Left kidney (tissue), 2 donors: ENCODE results near the gene FOXC1. TPM values are rescaled to one million over a fixed set of nuclear protein-coding genes. Genes with fewer than 3 reads are reported as not detected.

Source experiments
- DNase-seq: peaks from one replicate; pipeline ENCODE4 v3.0.0-alpha.2; 2013
- polyA plus RNA-seq: library from polyadenylated mRNA; unstranded; fragments of 120-200 nt; gene quantifications from one replicate; pipeline ENCODE4 v1.2.1, GENCODE V29; 2013; ENCODE audit not compliant: insufficient read length

FOXC1 gene
- polyA plus RNA-seq, 1 donor, result 81.3 TPM

DNA sequence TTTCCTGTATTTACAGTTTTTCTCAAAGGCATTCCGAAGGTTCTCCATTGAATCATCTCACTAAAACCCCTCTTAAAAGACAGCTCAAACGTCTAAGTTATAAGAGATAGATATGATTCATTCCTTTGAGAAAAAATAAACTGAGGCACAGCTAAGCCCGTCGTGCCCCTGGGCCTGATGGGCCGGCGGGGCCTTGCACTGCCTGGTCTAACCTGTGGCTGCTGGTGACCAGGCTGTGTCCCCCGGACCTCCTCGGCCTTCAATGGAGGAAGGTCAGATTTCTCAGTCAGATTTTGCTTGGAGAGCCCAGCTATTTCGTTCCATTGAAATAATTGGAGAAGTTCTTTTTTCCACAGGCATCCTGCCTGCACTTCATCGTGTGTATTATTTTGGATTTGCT is 11.3 kb upstream of the FOXC1 start:
- DNase-seq, result no peak

- no peak for DNase-seq
Measured at GRCh38 chr6:1598886-1599285, 10.8 kb upstream of the FOXC1 start.

- DNase-seq, result no peak
Measured at GRCh38 chr6:1599469-1599868, 10.2 kb upstream of the FOXC1 start.

DNA sequence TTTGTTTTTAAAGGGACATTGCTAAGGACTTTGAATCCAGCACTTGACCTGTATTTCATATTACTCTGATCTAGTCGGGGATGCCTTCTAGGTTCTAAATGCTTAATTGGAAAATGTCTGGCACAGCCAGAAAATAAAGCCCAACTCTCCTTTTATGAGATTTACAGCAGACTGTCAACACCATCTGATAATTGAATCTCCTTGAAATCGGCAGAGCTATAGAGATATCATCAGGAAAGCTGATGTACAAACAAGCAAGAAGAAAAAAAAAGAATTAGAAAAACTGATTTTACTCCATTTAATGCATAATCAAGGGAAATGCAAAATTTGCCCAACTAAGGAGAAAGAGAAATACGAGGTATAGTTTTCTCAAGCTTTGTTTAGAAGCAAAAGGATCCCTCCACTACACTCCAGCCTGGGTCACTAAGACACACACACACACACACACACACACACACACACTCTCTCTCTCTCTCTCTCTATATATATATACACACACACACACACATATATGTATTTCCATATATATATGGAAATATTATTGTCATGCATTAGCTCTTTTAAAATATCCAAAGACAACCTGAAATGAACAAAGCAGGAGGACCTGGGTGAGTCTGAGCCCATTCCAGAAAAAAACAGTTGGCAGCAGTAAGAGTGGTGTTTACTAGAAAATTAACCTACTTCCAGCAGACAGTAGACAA is 9.5 kb upstream of the FOXC1 start:
- no peak for DNase-seq

DNA sequence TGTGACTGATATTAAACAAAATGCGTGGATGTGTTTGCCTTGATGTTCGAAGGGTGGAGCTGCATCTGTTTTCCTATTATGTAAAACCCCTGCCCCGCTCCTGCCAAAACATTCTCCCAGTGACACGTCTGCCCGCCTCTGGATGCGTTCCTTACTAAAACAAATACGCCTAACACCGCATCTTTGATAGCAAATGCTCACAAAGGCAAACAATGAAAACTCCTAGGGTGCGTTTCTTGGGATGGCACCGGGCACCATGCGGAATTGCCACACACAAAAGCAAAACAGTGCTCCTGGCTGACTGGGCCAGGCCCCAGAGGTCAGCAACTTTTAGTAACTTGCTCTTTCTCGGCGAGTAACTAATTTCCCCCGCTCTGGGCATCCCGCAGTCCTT is 9.0 kb upstream of the FOXC1 start:
- no peak for DNase-seq

DNA sequence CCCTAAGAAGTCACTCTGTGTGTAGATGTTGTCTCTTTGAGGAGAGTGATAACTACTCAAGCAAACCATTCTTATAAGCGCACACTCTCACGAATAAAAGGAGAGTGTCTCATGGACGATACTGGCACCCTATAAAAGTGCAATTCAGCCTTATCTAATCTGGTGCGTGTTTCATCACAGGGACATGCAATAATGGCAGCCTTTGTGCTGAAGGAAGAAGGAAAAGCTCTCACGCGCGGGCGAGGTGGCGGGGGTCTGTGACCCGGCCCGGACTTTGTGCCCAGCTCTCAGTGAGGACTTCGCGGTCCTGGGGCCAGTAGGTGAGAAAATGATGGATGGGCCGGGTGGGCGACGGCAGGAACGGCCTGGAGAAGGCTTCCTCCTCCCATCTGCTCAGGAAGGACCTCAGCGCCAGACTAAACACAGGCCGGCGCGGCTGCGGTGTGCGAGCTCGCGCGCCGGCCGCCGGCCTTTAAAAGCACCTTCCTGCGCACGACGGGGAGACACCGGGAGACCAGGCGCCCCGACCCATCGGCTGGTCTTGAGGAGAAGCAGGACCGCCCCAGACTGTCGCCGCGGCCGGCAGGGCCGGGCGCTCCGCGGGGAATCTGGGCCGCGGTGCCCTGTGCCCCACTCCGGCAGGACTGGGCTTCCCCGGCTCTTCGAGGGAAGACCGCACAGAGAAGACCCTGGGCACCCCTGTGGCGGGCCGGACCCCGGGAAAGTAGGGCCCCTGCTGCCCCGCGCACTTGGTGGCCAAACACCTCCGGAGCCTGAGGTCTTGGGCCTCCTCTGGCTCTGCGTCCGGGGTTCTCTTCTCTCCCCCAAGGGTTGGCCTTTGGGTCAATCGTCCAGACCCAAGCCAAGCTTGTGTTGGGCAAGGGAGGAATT is 8.3 kb upstream of the FOXC1 start:
- no peak for DNase-seq

GRCh38 chr6:1602049-1602713 is 7.5 kb upstream of the FOXC1 start:
- no peak for DNase-seq

GRCh38 chr6:1603708-1604107 is 6.0 kb upstream of the FOXC1 start:
- no peak for DNase-seq

DNA sequence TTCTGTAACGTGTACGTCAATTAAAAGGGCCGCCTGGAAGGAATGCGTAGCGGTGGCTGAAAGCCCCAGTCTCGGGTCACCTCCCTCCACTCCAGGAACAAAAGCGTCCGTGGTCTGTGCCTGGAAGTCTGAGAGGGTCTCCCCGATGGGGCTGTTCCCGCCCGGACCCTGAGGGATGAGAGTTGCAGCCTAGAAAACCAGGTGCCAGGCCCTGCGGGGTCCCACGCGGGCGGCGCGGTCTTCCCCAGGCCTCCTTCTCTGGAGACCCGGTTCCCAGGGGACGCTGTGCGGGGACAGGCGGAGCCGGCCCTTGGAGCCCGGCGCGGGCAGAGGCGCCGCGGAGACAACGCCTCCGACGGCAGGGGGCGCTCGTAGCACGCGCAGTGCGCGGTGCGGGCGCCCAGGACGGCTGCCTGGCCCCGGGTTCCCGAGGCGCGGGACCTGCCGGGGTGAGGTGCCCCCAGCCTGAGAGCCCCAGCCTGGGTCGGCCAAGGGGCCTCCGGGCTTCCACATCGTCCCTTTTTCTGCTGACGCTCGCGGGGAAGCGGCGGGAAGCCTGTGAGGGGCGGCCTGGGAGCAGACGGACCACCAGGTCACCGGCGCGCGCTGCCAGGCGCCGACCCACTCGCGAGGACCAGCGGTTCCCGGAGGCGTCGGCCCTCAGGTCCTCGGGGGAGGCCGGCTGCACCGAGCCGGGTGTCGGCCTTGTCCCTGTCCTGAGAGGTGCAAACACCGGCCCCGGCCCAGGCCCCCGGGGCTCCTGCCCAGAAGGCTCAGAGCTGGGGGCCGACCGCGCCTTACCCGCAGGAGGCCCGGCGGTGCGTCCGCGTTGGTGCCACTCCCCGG is 5.3 kb upstream of the FOXC1 start:
- no peak for DNase-seq

GRCh38 chr6:1605004-1605892 is 4.5 kb upstream of the FOXC1 start:
- no peak for DNase-seq

DNA sequence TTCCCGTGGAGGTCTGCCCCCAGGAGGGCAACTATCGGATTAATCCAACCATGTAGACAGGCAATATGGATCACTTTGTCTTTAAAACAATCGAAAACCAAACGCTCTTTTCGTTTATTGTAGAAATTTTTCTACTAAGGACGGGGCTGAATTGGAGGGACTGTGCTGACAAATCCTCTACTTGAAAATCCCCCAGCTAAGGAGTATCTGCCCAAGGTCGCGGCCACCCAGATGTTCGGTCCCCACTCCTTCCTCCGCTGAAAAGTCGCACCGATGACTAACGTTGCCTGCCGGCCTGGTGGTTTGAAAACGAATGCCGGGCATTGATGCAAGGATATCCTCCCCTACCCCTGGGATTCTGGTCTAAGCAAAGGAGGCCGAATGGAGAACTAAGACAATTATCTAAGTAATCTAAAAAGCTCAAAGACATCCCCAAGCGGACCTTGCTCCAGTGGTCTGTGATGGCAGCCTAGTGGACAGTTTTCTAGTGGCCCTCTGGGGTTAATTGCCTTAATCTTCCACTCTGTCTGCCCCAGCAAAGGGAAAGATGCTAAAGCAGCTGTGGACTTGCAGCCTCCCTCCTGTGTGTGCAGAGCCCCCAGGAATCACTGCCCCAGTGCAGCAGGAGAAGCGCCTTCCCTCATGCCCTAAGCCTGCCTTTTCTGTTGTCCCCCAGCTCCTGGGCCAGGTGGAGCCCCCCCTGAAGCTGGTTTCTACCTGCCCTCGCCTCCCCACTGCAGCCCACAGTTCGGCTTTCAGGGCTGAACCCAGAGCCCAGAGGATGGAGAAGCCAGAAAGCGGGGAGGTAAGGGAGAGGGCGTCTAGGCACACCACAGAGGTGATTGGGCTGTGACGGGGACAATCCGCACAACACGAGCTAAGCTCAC is 3.6 kb upstream of the FOXC1 start:
- no peak for DNase-seq

DNA sequence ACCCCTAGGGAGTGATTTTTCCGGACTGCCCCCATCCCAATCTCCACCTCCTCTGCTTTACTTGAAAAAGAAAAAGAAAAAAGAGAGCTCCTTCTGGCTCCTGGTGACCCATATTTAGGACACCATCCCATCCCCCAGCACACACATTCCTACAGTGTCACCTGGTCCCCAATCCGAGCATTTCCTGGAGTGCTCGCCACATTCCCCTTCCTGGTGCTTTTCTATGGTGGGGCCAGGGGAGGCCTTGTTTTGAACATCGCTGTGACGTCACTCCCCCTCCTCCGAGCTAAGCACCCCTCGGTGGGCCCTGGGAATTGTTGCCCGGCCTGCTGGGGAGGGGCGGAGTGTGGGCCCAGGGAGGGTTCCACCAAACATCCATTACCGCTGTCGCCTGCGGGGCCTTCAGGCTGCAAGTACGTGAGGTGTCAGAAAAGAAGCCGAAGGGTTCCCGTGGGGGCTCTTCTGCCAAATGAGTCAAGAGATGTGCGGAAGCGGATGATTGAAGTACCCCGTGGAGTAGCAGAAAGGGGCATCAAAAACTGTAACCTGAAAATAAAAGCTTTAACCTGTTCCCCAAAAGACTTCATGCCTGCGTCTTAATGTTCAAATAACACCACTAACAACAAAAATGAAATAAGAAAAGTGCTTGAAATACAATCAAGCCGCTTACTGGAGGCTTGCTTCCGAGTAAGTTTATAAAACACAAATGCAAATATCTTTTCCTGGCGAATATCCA is 2.8 kb upstream of the FOXC1 start:
- no peak for DNase-seq

DNA sequence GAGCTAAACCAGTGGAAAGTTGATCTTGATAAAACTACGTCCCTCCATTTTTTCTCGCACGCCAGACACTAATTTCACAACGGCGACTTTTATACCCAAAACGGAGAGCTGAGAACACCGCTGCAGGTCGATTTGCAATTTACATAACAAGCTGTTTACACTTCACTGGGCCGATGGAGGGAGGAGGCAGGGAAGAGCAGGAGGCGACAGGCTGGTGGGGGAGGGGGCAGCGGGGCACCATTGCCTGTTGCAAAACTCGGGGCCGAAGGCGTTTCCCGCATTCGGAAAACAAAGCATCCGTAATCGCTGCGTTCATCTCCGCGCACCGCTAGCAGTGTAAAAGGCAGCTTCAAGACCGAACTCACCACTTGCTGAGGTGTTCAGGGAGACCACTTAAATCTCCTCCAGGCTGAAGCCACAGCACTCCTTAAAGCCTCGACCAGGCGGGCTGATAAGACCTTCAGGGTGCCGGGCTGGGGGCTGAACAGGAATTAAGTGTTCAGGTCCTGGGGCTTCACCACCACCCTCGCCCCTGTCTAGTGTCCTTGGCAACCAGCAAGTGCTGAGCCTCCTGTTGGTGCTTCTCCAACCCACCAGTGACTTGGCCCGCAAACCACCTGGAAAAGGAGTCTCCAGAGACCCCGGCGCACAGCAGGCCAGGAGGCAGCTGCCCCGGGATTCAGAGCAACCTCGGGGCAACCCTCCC is 2.0 kb upstream of the FOXC1 start:
- no peak for DNase-seq

DNA sequence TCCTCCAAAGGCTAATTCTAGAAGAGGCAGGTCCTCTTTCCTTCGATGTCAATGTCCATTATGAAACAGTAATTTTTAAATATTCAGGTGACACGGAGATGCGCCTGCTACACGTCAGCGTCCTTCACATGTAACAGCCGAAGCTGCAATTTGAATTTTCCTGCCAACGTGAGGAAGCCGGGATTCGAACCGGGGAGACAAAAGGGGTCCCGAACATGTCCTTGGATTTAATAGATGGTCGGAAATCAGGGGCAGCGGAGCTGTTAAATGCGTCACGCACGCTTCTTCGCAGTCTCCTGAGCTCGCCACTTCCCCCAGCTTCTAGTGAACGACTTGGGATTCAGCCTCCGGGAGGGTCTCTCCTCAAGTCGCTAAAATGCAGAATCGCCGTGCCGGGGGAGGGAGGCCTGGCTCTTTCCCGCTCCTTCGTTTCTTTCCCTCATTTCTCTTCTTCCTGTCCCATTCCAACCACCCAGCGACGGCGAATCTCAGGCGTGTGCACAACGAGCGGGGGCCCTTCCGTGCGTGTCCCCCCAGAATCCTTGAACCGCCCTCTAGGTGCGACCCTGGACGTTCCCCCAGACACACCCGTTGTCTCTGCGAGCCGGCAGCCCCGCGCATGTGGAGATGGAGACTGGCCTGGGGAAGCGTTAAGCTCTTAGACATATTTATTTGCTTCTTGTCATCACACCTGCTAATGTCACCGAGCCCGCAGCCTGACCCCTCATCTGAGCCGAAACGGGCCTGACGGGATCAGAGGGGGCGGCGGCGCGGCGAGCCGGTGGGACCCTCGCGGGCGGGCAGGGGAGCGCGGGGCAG is 1.3 kb upstream of the FOXC1 start:
- DNase-seq, result no peak

DNA sequence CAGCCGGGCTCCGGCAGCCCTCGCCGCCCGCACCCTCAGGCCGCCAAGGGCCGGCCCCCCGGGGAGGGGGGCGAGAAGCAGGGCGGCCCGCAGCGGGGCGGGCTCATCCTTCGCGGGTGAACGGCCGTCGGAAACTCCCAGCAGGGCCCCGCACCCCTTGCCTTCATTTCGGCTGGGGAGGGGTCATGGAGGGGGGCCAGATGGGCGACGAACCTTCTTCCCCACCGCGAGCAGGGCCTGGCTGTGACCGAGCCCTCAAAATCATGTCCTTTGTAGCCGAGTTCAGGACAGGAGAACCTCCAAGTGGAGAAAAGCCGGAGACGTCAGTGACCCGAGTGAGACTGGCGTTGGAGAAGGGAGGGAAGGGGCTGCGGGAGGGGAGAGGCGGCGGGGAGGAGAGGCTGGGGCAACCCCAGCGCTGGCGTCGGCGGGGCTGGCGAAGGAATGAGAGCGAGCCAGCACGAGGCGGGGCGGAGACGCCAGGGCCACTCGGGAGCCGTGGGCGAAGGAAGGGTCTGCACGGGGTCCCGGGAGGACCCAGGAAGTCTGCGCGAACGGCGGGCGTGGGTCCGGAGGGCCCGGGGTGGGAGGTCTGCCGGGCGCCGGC is 571 bp upstream of the FOXC1 start:
- no peak for DNase-seq

DNA sequence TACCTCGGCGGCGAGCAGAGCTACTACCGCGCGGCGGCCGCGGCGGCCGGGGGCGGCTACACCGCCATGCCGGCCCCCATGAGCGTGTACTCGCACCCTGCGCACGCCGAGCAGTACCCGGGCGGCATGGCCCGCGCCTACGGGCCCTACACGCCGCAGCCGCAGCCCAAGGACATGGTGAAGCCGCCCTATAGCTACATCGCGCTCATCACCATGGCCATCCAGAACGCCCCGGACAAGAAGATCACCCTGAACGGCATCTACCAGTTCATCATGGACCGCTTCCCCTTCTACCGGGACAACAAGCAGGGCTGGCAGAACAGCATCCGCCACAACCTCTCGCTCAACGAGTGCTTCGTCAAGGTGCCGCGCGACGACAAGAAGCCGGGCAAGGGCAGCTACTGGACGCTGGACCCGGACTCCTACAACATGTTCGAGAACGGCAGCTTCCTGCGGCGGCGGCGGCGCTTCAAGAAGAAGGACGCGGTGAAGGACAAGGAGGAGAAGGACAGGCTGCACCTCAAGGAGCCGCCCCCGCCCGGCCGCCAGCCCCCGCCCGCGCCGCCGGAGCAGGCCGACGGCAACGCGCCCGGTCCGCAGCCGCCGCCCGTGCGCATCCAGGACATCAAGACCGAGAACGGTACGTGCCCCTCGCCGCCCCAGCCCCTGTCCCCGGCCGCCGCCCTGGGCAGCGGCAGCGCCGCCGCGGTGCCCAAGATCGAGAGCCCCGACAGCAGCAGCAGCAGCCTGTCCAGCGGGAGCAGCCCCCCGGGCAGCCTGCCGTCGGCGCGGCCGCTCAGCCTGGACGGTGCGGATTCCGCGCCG is 994 bp downstream of the FOXC1 start:
- no peak for DNase-seq

DNA sequence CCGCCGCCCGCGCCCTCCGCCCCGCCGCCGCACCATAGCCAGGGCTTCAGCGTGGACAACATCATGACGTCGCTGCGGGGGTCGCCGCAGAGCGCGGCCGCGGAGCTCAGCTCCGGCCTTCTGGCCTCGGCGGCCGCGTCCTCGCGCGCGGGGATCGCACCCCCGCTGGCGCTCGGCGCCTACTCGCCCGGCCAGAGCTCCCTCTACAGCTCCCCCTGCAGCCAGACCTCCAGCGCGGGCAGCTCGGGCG is 1.5 kb downstream of the FOXC1 start:
- DNase-seq, result no peak
